Natural killer cell treated with Interleukin-12 subunit alpha and Interleukin-12 subunit beta and Interleukin-15 and Interleukin-18, amount 100 ng/mL, for 72 hours (primary cell): Measurements from ENCODE around the gene MPV17L2. TPM values are rescaled to one million over a fixed set of nuclear protein-coding genes. Genes with fewer than 3 reads are reported as not detected.
A peak's percentile ranks its signal among the peaks of the same experiment; 100 is the strongest.

Experiments used
- ATAC-seq, 2 donors: fragments of 150-1000 bp; cut with Tn5 transposase in 1 of 2; sonication (Bioruptor Pico), chemical (Tn5 transposase) in 1 of 2; 2 replicates each; pipeline ENCODE4 v1.10.0; 2021
- DNase-seq: peaks from one replicate; pipeline ENCODE4 v3.0.0; 2022; ENCODE audit warnings: low spot score
- H3K27ac Mint-ChIP-seq, 2 donors: 1 replicate in 1 of 2; 2 replicates in 1 of 2; pipeline ENCODE4 v1.8.0; 2022; ENCODE audit warnings: mixed read lengths in 2 of 2, mild to moderate bottlenecking in 1 of 2, moderate library complexity in 1 of 2
- H3K27me3 Mint-ChIP-seq, 2 donors: 1 replicate in 1 of 2; 2 replicates in 1 of 2; pipeline ENCODE4 v1.8.0; 2022; ENCODE audit warnings: mixed read lengths in 2 of 2
- H3K36me3 Mint-ChIP-seq: one replicate; pipeline ENCODE4 v1.8.0; 2022; ENCODE audit warnings: mixed read lengths
- H3K4me1 Mint-ChIP-seq, 2 donors: 1 replicate in 1 of 2; 2 replicates in 1 of 2; pipeline ENCODE4 v1.8.0; 2022; ENCODE audit warnings: low read depth in 2 of 2, mixed read lengths in 2 of 2, mild to moderate bottlenecking in 1 of 2
- H3K4me3 Mint-ChIP-seq: one replicate; pipeline ENCODE4 v1.8.0; 2022; ENCODE audit warnings: mixed read lengths
- H3K9me3 Mint-ChIP-seq: 2 replicates; pipeline ENCODE4 v1.8.0; 2022; ENCODE audit warnings: mixed read lengths
- total RNA-seq, 2 donors: library from RNA; stranded (reverse); gene quantifications; one replicate each; pipeline ENCODE4 v1.2.3, GENCODE V29; 2022

Gene MPV17L2
- total RNA-seq, 2 donors from 2014 or later, result 17.4 to 34.2 TPM

- Mint-ChIP-seq H3K9me3 (no peaks in the 10 kb centered on the region), H3K4me1 (peaks cover 20 to 33% of the 10 kb centered on the region in 2 donors), H3K27ac (peak overlapping the region; percentile 64 to 94), H3K4me3 (peak overlapping the region; percentile 88), H3K36me3 (no peaks in the 10 kb centered on the region), H3K27me3 (peaks cover 18 to 35% of the 10 kb centered on the region in 2 donors)
- no peak for DNase-seq
- peak; percentile 44 to 45 for ATAC-seq
Observed at GRCh38 chr19:18223860-18224524, 31.0 kb downstream of the MPV17L2 start.

GRCh38 chr19:18224525-18225354, 31.7 kb downstream of the MPV17L2 start:
- Mint-ChIP-seq H3K36me3 (no peaks in the 10 kb centered on the region), H3K27ac (peak overlapping the region; percentile 64 to 94), H3K4me1 (peaks cover 19 to 32% of the 10 kb centered on the region in 2 donors), H3K27me3 (peaks cover 18 to 37% of the 10 kb centered on the region in 2 donors), H3K9me3 (no peaks in the 10 kb centered on the region), H3K4me3 (peak overlapping the region; percentile 88)
- DNase-seq (peak; percentile 95), ATAC-seq (peak; percentile 97 to 98)

GRCh38 chr19:18225355-18225701, 32.3 kb downstream of the MPV17L2 start:
- peaks cover 15 to 29% of the 10 kb centered on the region in 2 donors for H3K4me1 Mint-ChIP-seq
- H3K4me3 Mint-ChIP-seq, result peak overlapping the region; percentile 88
- peak overlapping the region in 1 of 2 donors; percentile 63 for H3K27ac Mint-ChIP-seq
- H3K27me3 Mint-ChIP-seq, result peaks cover 19 to 38% of the 10 kb centered on the region in 2 donors
- DNase-seq, result no peak
- ATAC-seq, result no peak
- H3K36me3 Mint-ChIP-seq, result no peaks in the 10 kb centered on the region
- H3K9me3 Mint-ChIP-seq, result no peaks in the 10 kb centered on the region

GRCh38 chr19:18225702-18226468, 32.9 kb downstream of the MPV17L2 start, which contains the start of gene PDE4C:
Gene PDE4C (minus strand): TSS chr19:18226438. CDS start chr19:18226415, 23 bp downstream.
- no peaks in the 10 kb centered on the region for H3K9me3 Mint-ChIP-seq
- ATAC-seq (peak; percentile 8), DNase-seq (peak; percentile 70)
- H3K4me1 Mint-ChIP-seq, result peaks cover 15 to 29% of the 10 kb centered on the region in 2 donors
- peaks cover 22 to 43% of the 10 kb centered on the region in 2 donors for H3K27me3 Mint-ChIP-seq
- peak within 1 kb of the TSS; percentile 88 for H3K4me3 Mint-ChIP-seq
- no peaks in the 10 kb centered on the region for H3K36me3 Mint-ChIP-seq
- H3K27ac Mint-ChIP-seq, result peak within 1 kb of the TSS; percentile 23 to 70

GRCh38 chr19:18226956-18227780, 34.1 kb downstream of the MPV17L2 start:
- no peak for ATAC-seq
- H3K4me1 Mint-ChIP-seq, result peaks cover 15 to 27% of the 10 kb centered on the region in 2 donors
- peaks cover 26 to 38% of the 10 kb centered on the region in 2 donors for H3K27me3 Mint-ChIP-seq
- peak overlapping the region; percentile 23 to 70 for H3K27ac Mint-ChIP-seq
- DNase-seq, result no peak
- H3K4me3 Mint-ChIP-seq, result peak overlapping the region; percentile 46
- no peaks in the 10 kb centered on the region for H3K9me3 Mint-ChIP-seq
- H3K36me3 Mint-ChIP-seq, result no peaks in the 10 kb centered on the region

GRCh38 chr19:18227781-18228271, 34.8 kb downstream of the MPV17L2 start:
- H3K27me3 Mint-ChIP-seq, result peaks cover 31 to 43% of the 10 kb centered on the region in 2 donors
- H3K4me1 Mint-ChIP-seq, result peaks cover 15 to 32% of the 10 kb centered on the region in 2 donors
- DNase-seq (no peak), ATAC-seq (no peak)
- no peaks in the 10 kb centered on the region for H3K9me3 Mint-ChIP-seq
- peak overlapping the region; percentile 23 to 70 for H3K27ac Mint-ChIP-seq
- no peaks in the 10 kb centered on the region for H3K36me3 Mint-ChIP-seq
- H3K4me3 Mint-ChIP-seq, result no peak overlapping the region

GRCh38 chr19:18229474-18229873, 36.5 kb downstream of the MPV17L2 start:
- no peak overlapping the region for H3K4me3 Mint-ChIP-seq
- no peaks in the 10 kb centered on the region for H3K36me3 Mint-ChIP-seq
- H3K4me1 Mint-ChIP-seq, result peaks cover 7 to 27% of the 10 kb centered on the region in 2 donors
- no peaks in the 10 kb centered on the region for H3K9me3 Mint-ChIP-seq
- ATAC-seq (no peak), DNase-seq (no peak)
- H3K27ac Mint-ChIP-seq, result peak overlapping the region in 1 of 2 donors; percentile 52
- H3K27me3 Mint-ChIP-seq, result peaks cover 36 to 48% of the 10 kb centered on the region in 2 donors

GRCh38 chr19:18229915-18230314, 36.9 kb downstream of the MPV17L2 start:
- H3K27ac Mint-ChIP-seq, result peak overlapping the region in 1 of 2 donors; percentile 52
- H3K27me3 Mint-ChIP-seq, result peaks cover 33 to 45% of the 10 kb centered on the region in 2 donors
- no peak for ATAC-seq
- peaks cover 4 to 24% of the 10 kb centered on the region in 2 donors for H3K4me1 Mint-ChIP-seq
- no peaks in the 10 kb centered on the region for H3K36me3 Mint-ChIP-seq
- no peak for DNase-seq
- H3K9me3 Mint-ChIP-seq, result no peaks in the 10 kb centered on the region
- no peak overlapping the region for H3K4me3 Mint-ChIP-seq

- DNase-seq (no peak), ATAC-seq (no peak)
- peaks cover 0 to 17% of the 10 kb centered on the region in 2 donors for H3K4me1 Mint-ChIP-seq
- H3K27ac Mint-ChIP-seq, result no peak overlapping the region
- H3K4me3 Mint-ChIP-seq, result no peak overlapping the region
- H3K36me3 Mint-ChIP-seq, result no peaks in the 10 kb centered on the region
- H3K27me3 Mint-ChIP-seq, result peaks cover 42 to 54% of the 10 kb centered on the region in 2 donors
- H3K9me3 Mint-ChIP-seq, result no peaks in the 10 kb centered on the region
Observed at GRCh38 chr19:18230941-18231734, 38.1 kb downstream of the MPV17L2 start.

- Mint-ChIP-seq H3K27ac (no peak overlapping the region), H3K36me3 (no peaks in the 10 kb centered on the region), H3K4me1 (peaks cover 0 to 16% of the 10 kb centered on the region in 2 donors), H3K27me3 (peaks cover 47 to 53% of the 10 kb centered on the region in 2 donors), H3K9me3 (no peaks in the 10 kb centered on the region), H3K4me3 (no peak overlapping the region)
- DNase-seq, result no peak
- ATAC-seq, result no peak
Observed at GRCh38 chr19:18231775-18232174, 38.8 kb downstream of the MPV17L2 start.

- H3K27ac Mint-ChIP-seq, result no peak overlapping the region
- H3K36me3 Mint-ChIP-seq, result no peaks in the 10 kb centered on the region
- peaks cover 44 to 45% of the 10 kb centered on the region in 2 donors for H3K27me3 Mint-ChIP-seq
- H3K4me3 Mint-ChIP-seq, result no peak overlapping the region
- ATAC-seq (no peak), DNase-seq (no peak)
- H3K9me3 Mint-ChIP-seq, result no peaks in the 10 kb centered on the region
- H3K4me1 Mint-ChIP-seq, result peaks cover 0 to 11% of the 10 kb centered on the region in 2 donors
Observed at GRCh38 chr19:18232540-18233223, 39.7 kb downstream of the MPV17L2 start.
